Nephron progenitor cell (in vitro differentiated cells): ENCODE results near the gene MCEMP1.

Experiments used
- DNase-seq: peaks from one replicate; pipeline ENCODE4 v3.0.0; 2021
- H3K27ac Mint-ChIP-seq: 2 replicates; pipeline ENCODE4 v1.8.0; 2021; ENCODE audit warnings: mild to moderate bottlenecking, moderate library complexity, mixed read lengths
- H3K27me3 Mint-ChIP-seq: 2 replicates; pipeline ENCODE4 v1.8.0; 2021; ENCODE audit warnings: mild to moderate bottlenecking, low read depth, mixed read lengths; ENCODE audit not compliant: poor library complexity
- H3K36me3 Mint-ChIP-seq: 2 replicates; pipeline ENCODE4 v1.8.0; 2021; ENCODE audit warnings: low read depth, mixed read lengths
- H3K4me1 Mint-ChIP-seq: 2 replicates; pipeline ENCODE4 v1.8.0; 2021; ENCODE audit warnings: mixed read lengths
- H3K4me3 Mint-ChIP-seq: 2 replicates; pipeline ENCODE4 v1.8.0; 2021; ENCODE audit warnings: mild to moderate bottlenecking, moderate library complexity, mixed read lengths
- H3K9me3 Mint-ChIP-seq: 2 replicates; pipeline ENCODE4 v1.8.0; 2021; ENCODE audit warnings: mild to moderate bottlenecking, moderate library complexity, mixed read lengths
- CTCF ChIP-seq: fragments of 200-600 bp; sonication (generic); IDR thresholded peaks from 2 replicates; pipeline ENCODE4 v1.5.0; 2021; ENCODE audit warnings: antibody characterized with exemption

The MCEMP1 gene

DNA sequence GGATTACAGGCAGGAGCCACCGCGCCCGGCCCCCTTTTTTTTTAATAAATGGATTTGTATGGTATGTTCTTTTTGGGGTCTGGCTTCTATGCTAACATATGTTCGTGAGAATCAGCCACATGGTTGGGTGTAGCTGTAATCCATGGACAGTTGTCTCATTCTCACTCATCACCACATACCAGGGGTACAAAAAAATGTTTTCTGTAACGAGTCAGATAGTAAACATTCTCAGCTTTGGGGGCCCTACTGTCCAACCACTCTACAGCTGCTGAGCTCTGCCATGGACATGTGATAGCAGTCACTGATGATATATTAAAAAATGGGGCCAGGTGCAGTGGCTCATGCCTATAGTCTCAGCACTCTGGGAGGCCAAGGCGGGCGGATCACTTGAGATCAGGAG, 13.2 kb upstream of the MCEMP1 start:
- Mint-ChIP-seq H3K36me3 (no peaks in the 10 kb centered on the region), H3K27me3 (peaks cover 70% of the 10 kb centered on the region), H3K27ac (no peak overlapping the region), H3K9me3 (no peaks in the 10 kb centered on the region), H3K4me3 (no peak overlapping the region), H3K4me1 (no peaks in the 10 kb centered on the region)
- DNase-seq = no peak
- no peak for TF ChIP-seq CTCF

DNA sequence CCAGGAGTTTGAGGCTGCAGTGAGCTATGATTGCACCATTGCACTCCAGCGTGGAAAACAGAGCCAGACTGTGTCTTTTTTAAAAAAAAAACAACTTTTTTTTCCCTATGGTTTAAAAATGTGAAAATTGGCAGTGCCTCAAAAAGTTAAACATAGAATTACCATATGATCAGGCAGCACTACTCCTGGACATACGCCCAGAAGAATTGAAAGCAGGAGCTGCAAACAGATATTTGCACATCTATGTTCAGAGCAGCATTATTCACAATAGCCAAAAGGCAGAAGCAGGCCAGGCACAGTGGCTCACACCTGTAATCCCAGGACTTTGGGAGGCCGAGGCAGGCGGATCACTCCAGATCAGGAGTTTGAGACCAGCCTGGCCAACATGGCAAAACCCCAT, 11.8 kb upstream of the MCEMP1 start:
- Mint-ChIP-seq H3K9me3 (no peaks in the 10 kb centered on the region), H3K4me1 (no peaks in the 10 kb centered on the region), H3K27me3 (peaks cover 81% of the 10 kb centered on the region), H3K4me3 (no peak overlapping the region), H3K27ac (no peak overlapping the region), H3K36me3 (no peaks in the 10 kb centered on the region)
- no peak for TF ChIP-seq CTCF
- DNase-seq = no peak

DNA sequence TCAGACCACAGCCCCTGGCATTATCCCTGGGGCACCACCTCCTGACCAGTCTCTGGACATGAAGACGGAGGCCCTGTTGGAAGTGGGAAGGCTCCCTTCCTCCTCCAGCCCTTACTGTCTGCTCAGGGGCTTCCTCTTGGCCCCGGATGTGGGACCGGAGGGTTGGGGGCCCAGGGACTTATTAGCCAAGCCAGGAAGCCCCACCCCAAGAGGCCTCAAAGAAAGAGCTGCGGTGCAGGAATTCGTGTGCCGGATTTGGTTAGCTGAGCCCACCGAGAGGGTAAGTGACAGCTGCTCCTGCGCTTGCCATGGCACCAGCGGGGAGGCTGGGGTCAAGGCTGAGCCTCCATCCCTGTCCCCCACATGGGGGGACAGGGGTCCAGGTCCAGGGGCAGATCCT, 8.0 kb upstream of the MCEMP1 start, which contains the start of gene RETN:
TSS of gene RETN (plus strand) at position 208 of the 400 bp plus-strand sequence. CDS start 278 bp downstream, outside the sequence.
- H3K27me3 Mint-ChIP-seq = peaks cover 94% of the 10 kb centered on the region

DNA sequence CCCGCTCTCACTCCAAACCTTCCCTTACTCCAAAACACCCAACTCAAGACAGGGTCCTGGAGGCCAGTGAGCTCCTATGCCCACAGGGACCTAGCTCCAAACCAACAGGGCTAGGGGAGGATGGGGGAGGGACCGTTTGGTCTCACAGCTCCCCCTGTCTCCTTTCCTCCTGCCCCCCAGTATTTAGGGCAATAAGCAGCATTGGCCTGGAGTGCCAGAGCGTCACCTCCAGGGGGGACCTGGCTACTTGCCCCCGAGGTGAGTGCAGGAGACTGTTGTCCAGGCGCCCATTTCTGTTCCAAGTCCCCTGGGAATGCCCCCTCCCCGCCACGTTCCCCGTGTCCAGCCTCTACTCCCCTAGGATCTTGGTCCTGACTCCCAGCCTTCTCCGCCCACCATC, 7.2 kb upstream of the MCEMP1 start:
- Mint-ChIP-seq H3K36me3 (no peaks in the 10 kb centered on the region), H3K4me1 (no peaks in the 10 kb centered on the region), H3K27me3 (peaks cover 97% of the 10 kb centered on the region), H3K27ac (no peak overlapping the region), H3K4me3 (peak overlapping the region; percentile 60), H3K9me3 (peaks cover 14% of the 10 kb centered on the region)
- no peak for TF ChIP-seq CTCF
- no peak for DNase-seq

More for the DNA sequence above, 8.0 kb upstream of the MCEMP1 start, which contains the start of gene RETN:
- no peaks in the 10 kb centered on the region for H3K36me3 Mint-ChIP-seq
- H3K4me1 Mint-ChIP-seq = no peaks in the 10 kb centered on the region
- TF ChIP-seq CTCF = no peak
- peaks cover 6% of the 10 kb centered on the region for H3K9me3 Mint-ChIP-seq
- no peak within 1 kb of the TSS for H3K27ac Mint-ChIP-seq
- DNase-seq = no peak
- peak within 1 kb of the TSS; percentile 60 for H3K4me3 Mint-ChIP-seq

DNA sequence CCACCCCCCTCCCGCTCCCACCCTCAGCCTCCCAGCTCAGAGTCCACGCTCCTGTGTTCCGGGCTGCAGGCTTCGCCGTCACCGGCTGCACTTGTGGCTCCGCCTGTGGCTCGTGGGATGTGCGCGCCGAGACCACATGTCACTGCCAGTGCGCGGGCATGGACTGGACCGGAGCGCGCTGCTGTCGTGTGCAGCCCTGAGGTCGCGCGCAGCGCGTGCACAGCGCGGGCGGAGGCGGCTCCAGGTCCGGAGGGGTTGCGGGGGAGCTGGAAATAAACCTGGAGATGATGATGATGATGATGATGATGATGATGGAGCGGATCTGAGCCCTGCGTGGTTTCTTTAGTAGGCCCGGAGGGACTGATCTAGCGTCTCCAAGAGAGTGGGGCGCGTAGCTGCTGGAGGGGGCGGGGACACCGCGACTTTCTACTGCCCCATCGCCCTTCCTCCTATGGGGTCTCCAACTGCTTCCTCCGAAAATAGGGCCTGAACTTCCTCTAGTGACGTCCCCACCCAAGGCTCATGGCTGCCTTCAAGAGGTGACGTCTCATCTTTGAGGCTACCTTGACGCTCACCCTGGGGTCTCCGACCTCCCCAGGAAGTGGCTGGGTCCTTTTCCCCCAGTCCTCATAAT, 6.6 kb upstream of the MCEMP1 start:
- Mint-ChIP-seq H3K36me3 (no peaks in the 10 kb centered on the region), H3K9me3 (peaks cover 15% of the 10 kb centered on the region), H3K4me1 (no peaks in the 10 kb centered on the region), H3K27me3 (peaks cover 97% of the 10 kb centered on the region), H3K4me3 (peak overlapping the region; percentile 82), H3K27ac (no peak overlapping the region)
- peak; percentile 58 for DNase-seq
- no peak for TF ChIP-seq CTCF

GRCh38 chr19:7670790-7671189, 6.1 kb upstream of the MCEMP1 start:
- H3K4me1 Mint-ChIP-seq = no peaks in the 10 kb centered on the region
- peak overlapping the region; percentile 82 for H3K4me3 Mint-ChIP-seq

More at GRCh38 chr19:7670790-7671189, 6.1 kb upstream of the MCEMP1 start:
- no peak for TF ChIP-seq CTCF
- no peak for DNase-seq
- no peak overlapping the region for H3K27ac Mint-ChIP-seq
- no peaks in the 10 kb centered on the region for H3K36me3 Mint-ChIP-seq
- peaks cover 95% of the 10 kb centered on the region for H3K27me3 Mint-ChIP-seq
- H3K9me3 Mint-ChIP-seq = peaks cover 15% of the 10 kb centered on the region
